Activated CD4-positive, alpha-beta T cell treated with anti-CD3 and anti-CD28 coated beads, Interleukin-2, amount 50 U/mL, for 1 hour (primary cell): ENCODE results near the gene CTNND2.

Experiments used
- DNase-seq: peaks from one replicate; pipeline ENCODE4 v3.0.0-alpha.2; 2020

Gene CTNND2

GRCh38 chr5:11573140-11573992 lies 330.9 kb downstream of the CTNND2 start:
- no peak for DNase-seq

- no peak for DNase-seq
Observed at GRCh38 chr5:11564706-11565105, 339.5 kb downstream of the CTNND2 start.

GRCh38 chr5:11563822-11564221 lies 340.4 kb downstream of the CTNND2 start:
- DNase-seq, result no peak

GRCh38 chr5:11560915-11561697 lies 343.1 kb downstream of the CTNND2 start:
- DNase-seq, result no peak

GRCh38 chr5:11557063-11557462 lies 347.2 kb downstream of the CTNND2 start:
- no peak for DNase-seq

DNA sequence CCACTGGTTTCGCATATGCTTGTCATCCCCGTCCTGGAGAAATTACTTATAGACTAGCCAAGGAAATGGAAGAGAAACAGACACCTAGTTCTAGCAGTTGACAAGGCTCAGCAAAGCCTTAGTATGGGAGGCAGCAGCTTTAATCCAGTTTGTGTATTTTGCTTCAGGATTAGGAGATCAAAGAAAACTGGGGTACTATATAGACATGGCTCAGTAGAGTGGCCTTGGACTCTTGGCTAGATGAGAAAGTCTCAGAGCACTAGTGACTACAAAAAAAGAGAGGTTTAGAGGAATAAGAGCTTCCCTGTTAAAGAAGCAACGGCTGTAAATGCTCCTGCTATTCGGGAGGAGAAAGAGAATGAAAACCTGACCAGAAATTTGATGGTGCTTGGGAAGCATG lies 349.1 kb downstream of the CTNND2 start:
- DNase-seq, result no peak

DNA sequence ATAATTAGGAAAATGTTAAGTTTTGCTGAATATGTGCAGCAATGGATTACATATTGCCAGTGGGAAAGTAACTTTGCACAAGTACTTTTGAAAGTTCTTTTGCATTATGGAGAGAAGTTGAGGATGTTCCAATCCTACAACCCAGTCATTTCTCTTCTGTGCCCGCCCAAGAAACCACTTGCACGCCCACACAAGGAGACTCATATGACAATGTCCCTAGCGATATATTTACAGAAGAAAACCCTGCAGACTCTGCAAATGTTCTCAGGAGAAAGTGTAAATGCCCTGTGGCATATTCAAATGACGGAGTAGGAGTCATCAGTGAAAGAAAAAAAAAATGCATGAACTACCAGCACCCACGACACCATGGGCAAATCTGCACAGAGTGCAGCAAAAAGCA lies 356.5 kb downstream of the CTNND2 start:
- no peak for DNase-seq

GRCh38 chr5:11547140-11547539 lies 357.1 kb downstream of the CTNND2 start:
- DNase-seq, result no peak

- no peak for DNase-seq
Observed at GRCh38 chr5:11540112-11540511, 364.1 kb downstream of the CTNND2 start.

DNA sequence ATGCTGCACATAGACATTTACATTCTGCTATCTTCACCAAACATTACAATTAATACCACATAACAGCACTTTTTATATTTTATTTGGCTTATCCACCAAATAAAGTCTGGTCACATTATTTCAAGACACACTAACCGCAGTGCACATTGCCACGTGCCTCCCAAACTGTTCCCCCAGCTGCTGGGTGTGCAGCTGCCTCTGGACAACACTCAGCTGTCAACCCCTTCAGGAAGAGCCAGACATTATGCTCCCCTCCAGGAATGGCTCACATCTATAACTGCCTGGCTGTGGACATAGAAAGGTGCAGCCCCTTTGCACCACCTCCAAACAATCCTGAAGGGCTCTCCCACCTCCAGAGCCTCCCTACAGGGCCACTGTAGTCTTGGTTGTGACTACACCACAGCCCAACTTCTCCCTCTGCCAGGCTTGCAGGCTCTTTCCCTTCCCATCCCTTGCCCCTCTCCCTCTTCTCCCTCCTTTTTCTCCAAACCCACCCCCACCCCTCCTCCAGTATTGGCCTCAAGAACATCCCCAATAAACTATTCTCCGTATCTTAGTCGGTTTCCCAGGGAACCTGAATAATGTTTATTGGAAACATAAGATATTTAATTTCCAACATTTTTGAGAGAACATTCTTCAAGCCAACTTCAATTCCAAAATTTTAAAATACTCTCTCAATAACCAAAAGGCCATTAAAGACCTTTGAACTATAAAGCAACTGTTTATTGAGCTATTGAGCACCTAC lies 372.3 kb downstream of the CTNND2 start:
- DNase-seq, result no peak

GRCh38 chr5:11528720-11529119 lies 375.5 kb downstream of the CTNND2 start:
- no peak for DNase-seq

GRCh38 chr5:11527652-11528349 lies 376.4 kb downstream of the CTNND2 start:
- no peak for DNase-seq

DNA sequence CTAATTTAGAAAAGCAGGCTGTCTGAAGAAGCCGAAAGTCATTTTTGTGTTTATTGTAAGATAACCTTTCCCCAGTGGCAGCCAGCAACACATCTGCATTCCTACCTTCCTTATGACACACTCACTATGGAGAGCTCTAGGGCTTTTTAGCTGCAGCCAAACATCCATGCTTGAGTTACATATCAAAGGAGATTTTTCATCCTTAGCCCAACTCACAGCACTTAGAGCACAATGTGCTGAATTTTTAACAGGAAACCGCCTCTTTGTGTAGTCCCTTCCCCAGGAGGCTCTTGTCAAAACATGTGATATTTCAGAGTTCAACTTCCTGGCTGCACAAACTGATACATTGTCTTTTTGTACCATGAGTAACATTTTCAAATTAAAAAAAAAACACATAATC lies 379.2 kb downstream of the CTNND2 start:
- DNase-seq, result no peak

DNA sequence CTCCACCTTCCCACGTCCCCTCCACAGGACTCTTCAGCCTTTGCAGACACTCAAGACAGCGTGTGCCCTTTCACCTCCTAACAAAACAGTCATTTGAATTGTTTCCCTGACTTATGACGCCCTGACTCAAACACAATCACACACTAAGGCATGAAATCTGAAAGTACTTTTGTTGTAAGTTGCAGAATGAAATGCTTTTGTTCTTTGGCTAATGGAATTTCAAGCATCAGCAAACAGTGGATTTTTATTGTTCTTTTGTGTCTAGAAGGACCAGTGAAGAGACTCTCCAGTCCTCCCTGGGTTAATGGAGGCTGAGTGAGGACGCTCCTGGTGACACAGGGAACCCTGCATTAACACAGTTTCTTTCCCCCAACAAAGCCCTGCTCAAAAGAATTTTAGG lies 380.1 kb downstream of the CTNND2 start:
- no peak for DNase-seq

- DNase-seq, result no peak
Observed at GRCh38 chr5:11522796-11523195, 381.4 kb downstream of the CTNND2 start.

- no peak for DNase-seq
Observed at GRCh38 chr5:11520241-11520930, 383.9 kb downstream of the CTNND2 start.

DNA sequence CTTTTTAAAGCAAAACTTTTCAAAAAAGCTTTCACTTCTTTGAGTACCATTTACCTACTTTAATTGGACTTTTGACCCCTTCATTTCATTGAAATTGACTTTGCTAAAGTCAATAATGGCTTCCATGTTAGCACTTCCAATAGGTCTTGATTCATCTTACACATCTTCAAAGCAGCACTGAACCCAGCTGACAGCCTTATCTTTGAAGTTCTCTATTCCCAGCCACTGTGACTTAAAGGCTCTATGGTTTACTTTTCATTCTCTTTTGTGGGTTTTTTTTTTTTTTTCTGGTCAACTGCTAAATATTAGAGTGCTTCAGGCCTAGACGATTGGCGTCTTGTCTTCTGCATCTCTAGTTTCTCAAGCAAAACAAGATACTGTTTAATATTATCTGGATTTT lies 385.0 kb downstream of the CTNND2 start:
- no peak for DNase-seq

- no peak for DNase-seq
Observed at GRCh38 chr5:11518676-11519075, 385.6 kb downstream of the CTNND2 start.

DNA sequence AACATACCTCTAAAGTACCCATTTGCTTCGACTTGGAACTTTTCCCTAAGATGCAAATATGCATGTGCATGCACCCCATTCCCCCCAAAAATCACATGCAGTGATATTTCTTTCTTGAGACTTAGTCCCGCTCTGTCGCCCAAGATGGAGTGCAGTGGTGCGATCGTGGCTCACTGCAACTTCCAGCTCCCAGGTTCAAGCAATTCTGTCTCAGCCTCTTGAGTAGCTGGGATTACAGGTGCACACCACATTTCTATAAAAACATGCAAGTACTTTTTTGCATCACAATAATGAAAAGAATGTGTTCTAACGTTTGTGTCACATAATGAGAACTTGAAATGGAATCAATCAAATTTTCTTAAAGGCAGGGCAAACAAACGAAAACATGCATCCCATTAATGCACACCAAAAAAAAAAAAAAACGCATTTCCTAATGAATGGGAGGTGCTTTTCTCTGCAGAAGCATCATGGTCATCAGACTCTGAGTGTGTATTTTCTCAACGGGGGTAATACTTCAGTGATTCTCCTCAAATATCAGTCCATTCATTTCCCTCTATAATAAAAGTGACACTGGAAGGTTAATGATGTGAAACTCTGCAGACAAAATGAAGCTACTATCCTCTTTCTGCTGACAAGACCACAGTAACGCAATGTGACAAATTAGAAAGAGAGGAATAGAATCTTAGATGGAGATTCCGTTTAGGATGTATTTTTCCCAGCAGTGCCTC lies 389.4 kb downstream of the CTNND2 start:
- no peak for DNase-seq

- no peak for DNase-seq
Observed at GRCh38 chr5:11511878-11512277, 392.4 kb downstream of the CTNND2 start.

- DNase-seq, result no peak
Observed at GRCh38 chr5:11510889-11511288, 393.4 kb downstream of the CTNND2 start.

GRCh38 chr5:11509793-11510192 lies 394.5 kb downstream of the CTNND2 start:
- no peak for DNase-seq
